Measurements from ENCODE around the gene ARSD. TPM values are rescaled to one million over a fixed set of nuclear protein-coding genes. Genes with fewer than 3 reads are reported as not detected.

ARSD gene
- total and polyA plus RNA-seq, 2 of the 8 experiments (the other 6 are each of a cell fraction or from before 2014, with no cell fraction given): 1.8 to 3.2 TPM

DNA sequence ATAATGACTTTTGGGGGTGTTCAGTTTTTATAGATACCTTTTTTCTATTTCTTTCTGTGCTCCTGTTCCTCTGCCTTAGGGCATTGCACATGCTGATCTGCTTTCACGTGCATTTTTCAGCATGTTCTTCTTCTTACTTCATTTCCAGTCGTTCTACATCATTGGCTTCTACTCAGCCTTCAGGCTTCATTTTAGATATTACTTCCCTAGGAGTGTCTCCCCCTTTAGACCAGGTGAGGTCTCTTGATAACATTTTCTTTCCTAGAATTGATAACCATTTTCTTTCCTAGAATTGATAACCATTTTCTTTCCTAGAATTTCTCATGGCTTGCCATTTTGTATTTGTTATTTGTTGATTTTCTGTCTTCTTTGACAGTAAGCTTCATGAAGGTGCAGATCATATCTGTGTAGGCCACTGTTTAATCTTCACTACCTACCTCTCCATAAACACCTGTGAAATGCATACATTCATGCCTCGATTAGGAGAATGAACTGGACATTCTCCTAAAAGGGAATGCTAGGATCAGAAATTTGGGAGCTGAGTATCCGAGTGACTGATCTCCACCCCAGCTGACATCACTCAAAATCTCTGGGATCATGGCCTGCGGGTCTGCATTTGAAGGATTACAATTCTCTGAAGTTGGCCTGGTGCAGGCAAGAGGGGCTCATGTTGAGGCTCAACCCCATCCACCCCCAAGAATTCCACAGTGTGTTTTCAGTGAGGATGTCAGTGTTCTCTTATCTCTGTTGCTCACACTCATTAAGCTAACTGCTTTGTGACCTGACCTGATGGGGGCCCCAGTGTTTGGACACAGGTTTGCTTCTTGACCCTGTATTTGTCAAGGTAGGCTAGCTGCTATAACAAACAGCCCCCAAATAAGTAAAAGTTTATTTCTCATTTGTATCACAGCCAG, 54.7 kb downstream of the ARSD start (continued):
- TF ChIP-seq CHD7 (IDR thresholded peaks at IDR 0.05; ENCODE audit: insufficient replicate concordance, low read length): no peak
- no peak for TF ChIP-seq KDM4A (IDR thresholded peaks at IDR 0.05; ENCODE audit: low read depth, low read length, severe bottlenecking)
